ENCODE measurements around the gene PRSS57. TPM values are rescaled to one million over a fixed set of nuclear protein-coding genes. Genes with fewer than 3 reads are reported as not detected.

Gene PRSS57
- total RNA-seq, 1 experiment from 2014 or later: not detected

DNA sequence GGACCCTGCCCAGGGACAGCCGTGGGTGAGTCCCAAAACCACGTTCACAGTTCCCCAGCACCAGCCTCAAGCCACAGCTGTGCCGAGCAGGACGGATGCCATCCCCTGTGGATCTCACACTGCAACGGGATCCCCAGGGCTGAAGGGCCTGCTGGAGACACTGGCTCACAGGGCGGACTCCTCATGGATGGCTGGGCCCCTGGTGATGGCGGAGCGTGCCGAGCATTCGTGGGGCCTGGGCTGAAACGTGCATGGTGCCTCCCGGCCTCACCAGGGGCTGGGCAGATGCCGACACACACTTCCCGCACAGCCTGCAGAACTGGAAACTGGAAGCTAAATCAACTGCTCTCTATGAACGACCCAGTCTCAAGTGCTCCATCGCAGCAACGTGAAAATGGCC is 41.8 kb downstream of the PRSS57 start:
- Mint-ChIP-seq H3K4me1 (ENCODE audit: insufficient read depth, unreplicated experiment) (no peaks in the 10 kb centered on the region), H3K9me3 (ENCODE audit: unreplicated experiment) (no peaks in the 10 kb centered on the region), H3K27me3 (ENCODE audit: insufficient read depth, unreplicated experiment) (no peaks in the 10 kb centered on the region), H3K36me3 (ENCODE audit: insufficient read depth, unreplicated experiment) (peaks cover 45% of the 10 kb centered on the region), H3K27ac (ENCODE audit: low read depth, unreplicated experiment) (no peak overlapping the region), H3K4me3 (ENCODE audit: unreplicated experiment) (no peak overlapping the region)
- POLR2A ChIA-PET: no interaction called here
- intact Hi-C loops (cut with micrococcal nuclease): no loop called here
- DNase-seq (ENCODE audit: unreplicated experiment): no peak
- CTCF ChIA-PET: interaction anchor here (0.6 kb wide), 1 partner anchor 120 kb away, joined by 3 read pairs; no protein-coding TSS in a partner anchor
- BruUV-seq (replicated peaks): no TSS peak
- TF ChIP-seq, protein P1, sequence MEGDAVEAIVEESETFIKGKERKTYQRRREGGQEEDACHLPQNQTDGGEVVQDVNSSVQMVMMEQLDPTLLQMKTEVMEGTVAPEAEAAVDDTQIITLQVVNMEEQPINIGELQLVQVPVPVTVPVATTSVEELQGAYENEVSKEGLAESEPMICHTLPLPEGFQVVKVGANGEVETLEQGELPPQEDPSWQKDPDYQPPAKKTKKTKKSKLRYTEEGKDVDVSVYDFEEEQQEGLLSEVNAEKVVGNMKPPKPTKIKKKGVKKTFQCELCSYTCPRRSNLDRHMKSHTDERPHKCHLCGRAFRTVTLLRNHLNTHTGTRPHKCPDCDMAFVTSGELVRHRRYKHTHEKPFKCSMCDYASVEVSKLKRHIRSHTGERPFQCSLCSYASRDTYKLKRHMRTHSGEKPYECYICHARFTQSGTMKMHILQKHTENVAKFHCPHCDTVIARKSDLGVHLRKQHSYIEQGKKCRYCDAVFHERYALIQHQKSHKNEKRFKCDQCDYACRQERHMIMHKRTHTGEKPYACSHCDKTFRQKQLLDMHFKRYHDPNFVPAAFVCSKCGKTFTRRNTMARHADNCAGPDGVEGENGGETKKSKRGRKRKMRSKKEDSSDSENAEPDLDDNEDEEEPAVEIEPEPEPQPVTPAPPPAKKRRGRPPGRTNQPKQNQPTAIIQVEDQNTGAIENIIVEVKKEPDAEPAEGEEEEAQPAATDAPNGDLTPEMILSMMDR (IDR thresholded peaks at IDR 0.05; ENCODE audit: unreplicated experiment): no peak

DNA sequence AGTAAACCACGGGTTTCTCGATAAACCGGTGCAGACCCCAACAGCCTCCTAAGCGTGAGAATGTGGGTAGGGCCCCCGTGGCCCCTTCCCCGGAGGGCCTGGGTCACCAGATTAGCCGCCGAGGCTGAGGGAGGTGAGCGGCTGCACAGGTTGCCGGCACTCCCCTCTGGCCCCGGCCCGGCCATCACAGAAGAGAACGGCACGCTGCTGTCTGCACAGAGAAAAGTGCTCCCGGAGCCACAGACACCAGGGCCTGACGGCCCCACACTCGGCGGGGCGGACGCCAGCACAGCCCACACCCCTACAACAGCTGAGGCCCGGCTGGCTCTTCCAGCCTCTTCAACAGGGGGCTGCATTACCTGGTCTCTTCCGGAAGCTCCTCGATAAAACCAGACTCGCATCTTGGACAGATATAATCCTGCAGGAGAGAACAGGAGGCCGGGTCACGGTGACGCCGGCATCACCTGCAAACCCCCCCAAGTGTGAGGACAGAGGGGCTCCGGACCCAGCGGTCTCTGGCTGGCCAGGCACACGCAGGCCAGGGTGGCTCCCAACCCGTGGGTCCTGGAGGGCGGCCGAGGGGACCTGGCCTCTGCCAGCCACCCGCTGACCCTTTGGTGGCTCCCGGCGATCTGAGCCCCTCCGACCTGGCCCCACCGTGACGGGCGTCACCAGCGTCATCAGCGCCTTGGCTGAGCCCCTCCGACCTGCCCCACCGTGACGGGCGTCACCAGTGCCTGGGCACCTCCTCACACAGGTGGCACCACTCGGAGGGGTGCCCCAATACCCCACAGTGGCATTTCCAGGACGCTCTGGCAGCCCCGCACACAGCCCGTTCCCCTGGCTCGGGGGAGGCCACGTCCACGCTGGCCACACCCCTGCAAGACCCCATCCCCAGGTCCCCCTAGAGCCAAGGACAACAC is 42.5 kb downstream of the PRSS57 start:
- no TSS peak for BruUV-seq (replicated peaks)
- Mint-ChIP-seq H3K4me1 (ENCODE audit: insufficient read depth, unreplicated experiment) (no peaks in the 10 kb centered on the region), H3K36me3 (ENCODE audit: insufficient read depth, unreplicated experiment) (peaks cover 52% of the 10 kb centered on the region), H3K27ac (ENCODE audit: low read depth, unreplicated experiment) (no peak overlapping the region), H3K4me3 (ENCODE audit: unreplicated experiment) (no peak overlapping the region), H3K9me3 (ENCODE audit: unreplicated experiment) (no peaks in the 10 kb centered on the region), H3K27me3 (ENCODE audit: insufficient read depth, unreplicated experiment) (no peaks in the 10 kb centered on the region)
- TF ChIP-seq, protein P1 (IDR thresholded peaks at IDR 0.05; ENCODE audit: unreplicated experiment): no peak
- no peak for DNase-seq (ENCODE audit: unreplicated experiment)
- CTCF ChIA-PET: interaction anchor here (0.6 kb wide), 1 partner anchor 119 kb away, joined by 3 read pairs; no protein-coding TSS in a partner anchor
- intact Hi-C loops (cut with micrococcal nuclease): no loop called here
- POLR2A ChIA-PET: no interaction called here

DNA sequence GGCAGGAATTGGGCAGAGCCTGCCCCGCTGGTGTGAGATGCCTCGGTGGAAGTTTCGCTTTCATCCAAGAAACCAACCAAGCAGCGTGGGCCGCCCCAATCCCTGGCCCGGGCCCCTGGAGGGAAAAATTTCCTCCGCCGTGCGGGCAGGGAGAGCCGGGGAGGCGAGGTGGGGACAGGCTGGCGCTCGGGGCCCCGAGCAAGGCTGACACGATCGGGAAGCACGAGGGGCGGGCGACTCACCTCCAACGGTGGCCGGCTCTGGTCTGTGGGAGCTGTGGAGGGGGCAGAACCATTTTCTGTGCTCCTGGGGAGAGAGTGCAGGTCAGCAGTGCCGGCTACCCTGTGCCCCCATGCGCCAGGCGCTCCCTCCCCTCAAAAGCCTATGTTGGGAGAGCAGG is 43.3 kb downstream of the PRSS57 start:
- POLR2A ChIA-PET: no interaction called here
- DNase-seq (ENCODE audit: unreplicated experiment): no peak

DNA sequence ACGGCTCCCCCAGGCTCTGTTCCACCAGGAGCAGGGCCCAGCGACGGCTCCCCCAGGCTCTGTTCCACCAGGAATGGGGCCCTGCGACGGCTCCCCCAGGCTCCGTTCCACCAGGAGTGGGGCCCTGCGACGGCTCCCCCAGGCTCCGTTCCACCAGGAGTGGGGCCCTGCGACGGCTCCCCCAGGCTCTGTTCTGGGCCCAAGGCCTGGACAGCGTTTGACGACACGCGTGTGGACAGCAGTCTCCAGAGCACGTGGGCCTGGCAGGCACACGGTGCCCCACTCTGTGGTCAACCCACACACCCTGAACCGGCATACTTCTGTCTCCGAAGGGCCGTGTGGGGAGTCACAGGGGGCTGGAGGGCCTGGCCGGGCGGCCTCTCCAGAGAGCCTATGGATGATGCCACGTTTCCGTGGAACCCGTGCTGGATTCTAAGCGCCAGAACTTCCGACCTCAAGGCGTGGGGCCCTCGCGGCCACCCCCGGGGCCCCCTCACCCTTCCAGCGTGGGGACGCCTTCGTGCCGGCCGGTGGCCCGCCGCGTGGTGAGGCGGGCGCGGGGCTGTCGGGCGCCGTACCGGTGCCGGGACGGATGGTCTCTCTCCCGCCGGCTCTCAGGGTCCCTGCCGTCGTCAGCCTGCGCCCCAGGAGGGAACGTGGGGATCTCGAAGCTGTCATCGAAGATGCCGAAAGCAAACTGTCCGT is 44.0 kb downstream of the PRSS57 start:
- BruUV-seq (replicated peaks): no TSS peak
- H3K36me3 Mint-ChIP-seq (ENCODE audit: insufficient read depth, unreplicated experiment): peaks cover 58% of the 10 kb centered on the region
- intact Hi-C loops (cut with micrococcal nuclease): no loop called here
- CTCF ChIA-PET: no interaction called here
- no peak overlapping the region for H3K27ac Mint-ChIP-seq (ENCODE audit: low read depth, unreplicated experiment)
- TF ChIP-seq, protein P1 (IDR thresholded peaks at IDR 0.05; ENCODE audit: unreplicated experiment): no peak
- no peaks in the 10 kb centered on the region for H3K9me3 Mint-ChIP-seq (ENCODE audit: unreplicated experiment)
- no peaks in the 10 kb centered on the region for H3K4me1 Mint-ChIP-seq (ENCODE audit: insufficient read depth, unreplicated experiment)
- POLR2A ChIA-PET: no interaction called here
- no peaks in the 10 kb centered on the region for H3K27me3 Mint-ChIP-seq (ENCODE audit: insufficient read depth, unreplicated experiment)
- no peak for DNase-seq (ENCODE audit: unreplicated experiment)
- H3K4me3 Mint-ChIP-seq (ENCODE audit: unreplicated experiment): no peak overlapping the region

More for the DNA sequence above, 43.3 kb downstream of the PRSS57 start:
- intact Hi-C loops (cut with micrococcal nuclease): no loop called here
- TF ChIP-seq, protein P1 (IDR thresholded peaks at IDR 0.05; ENCODE audit: unreplicated experiment): no peak
- no peaks in the 10 kb centered on the region for H3K4me1 Mint-ChIP-seq (ENCODE audit: insufficient read depth, unreplicated experiment)
- no peaks in the 10 kb centered on the region for H3K27me3 Mint-ChIP-seq (ENCODE audit: insufficient read depth, unreplicated experiment)
- no peak overlapping the region for H3K27ac Mint-ChIP-seq (ENCODE audit: low read depth, unreplicated experiment)
- H3K36me3 Mint-ChIP-seq (ENCODE audit: insufficient read depth, unreplicated experiment): peaks cover 58% of the 10 kb centered on the region
- CTCF ChIA-PET: no interaction called here
- BruUV-seq (replicated peaks): no TSS peak
- no peaks in the 10 kb centered on the region for H3K9me3 Mint-ChIP-seq (ENCODE audit: unreplicated experiment)
- H3K4me3 Mint-ChIP-seq (ENCODE audit: unreplicated experiment): no peak overlapping the region

Measured in MCF 10A (cell line).